ENCODE measurements around the gene UPP2.

UPP2 gene

DNA sequence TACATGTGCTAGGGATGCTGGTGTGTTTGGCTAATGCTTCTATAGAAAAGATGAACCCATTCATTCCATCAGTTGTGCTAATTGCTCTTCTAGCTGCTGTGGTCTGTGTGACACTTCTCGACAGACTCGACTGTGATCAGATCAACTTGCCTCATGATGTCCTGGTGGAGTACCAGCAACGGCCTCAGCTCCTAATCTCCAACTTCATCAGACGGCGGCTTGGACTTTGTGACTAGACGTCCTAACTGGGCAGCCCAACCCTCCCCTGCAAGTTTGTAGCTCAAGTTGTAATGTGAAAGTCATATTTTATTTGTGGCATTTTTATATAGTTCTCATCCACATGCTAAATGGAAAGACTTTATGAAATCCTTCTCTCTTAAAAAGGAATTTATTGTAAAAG, 33.0 kb downstream of the UPP2 start:
- no peak for DNase-seq (ENCODE audit: low read depth)
- no peak overlapping the region for H3K4me3 ChIP-seq (ENCODE audit: low read depth, low read length)
- TF ChIP-seq, protein P1, sequence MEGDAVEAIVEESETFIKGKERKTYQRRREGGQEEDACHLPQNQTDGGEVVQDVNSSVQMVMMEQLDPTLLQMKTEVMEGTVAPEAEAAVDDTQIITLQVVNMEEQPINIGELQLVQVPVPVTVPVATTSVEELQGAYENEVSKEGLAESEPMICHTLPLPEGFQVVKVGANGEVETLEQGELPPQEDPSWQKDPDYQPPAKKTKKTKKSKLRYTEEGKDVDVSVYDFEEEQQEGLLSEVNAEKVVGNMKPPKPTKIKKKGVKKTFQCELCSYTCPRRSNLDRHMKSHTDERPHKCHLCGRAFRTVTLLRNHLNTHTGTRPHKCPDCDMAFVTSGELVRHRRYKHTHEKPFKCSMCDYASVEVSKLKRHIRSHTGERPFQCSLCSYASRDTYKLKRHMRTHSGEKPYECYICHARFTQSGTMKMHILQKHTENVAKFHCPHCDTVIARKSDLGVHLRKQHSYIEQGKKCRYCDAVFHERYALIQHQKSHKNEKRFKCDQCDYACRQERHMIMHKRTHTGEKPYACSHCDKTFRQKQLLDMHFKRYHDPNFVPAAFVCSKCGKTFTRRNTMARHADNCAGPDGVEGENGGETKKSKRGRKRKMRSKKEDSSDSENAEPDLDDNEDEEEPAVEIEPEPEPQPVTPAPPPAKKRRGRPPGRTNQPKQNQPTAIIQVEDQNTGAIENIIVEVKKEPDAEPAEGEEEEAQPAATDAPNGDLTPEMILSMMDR (IDR thresholded peaks at IDR 0.05; ENCODE audit: control insufficient read depth, extremely low read depth, insufficient read depth), result no peak

DNA sequence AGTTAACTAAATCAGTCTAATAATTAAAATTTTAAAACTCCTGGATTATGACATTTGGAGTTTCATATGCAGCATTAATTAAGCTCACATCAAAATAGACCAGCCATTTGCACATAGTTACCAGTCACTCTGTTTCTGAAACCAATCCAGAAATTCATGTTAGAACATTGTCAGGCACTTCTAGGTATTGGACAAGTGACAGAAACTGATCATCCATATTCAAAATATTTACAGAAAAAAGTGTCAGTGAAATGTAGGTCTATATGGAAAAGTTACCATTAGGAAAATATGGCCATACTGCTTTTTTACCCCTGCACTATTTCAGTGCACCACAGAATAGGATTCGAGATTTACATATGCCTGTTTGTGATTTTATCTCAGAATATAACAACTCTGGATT, 33.4 kb downstream of the UPP2 start:
- TF ChIP-seq, protein P1 (IDR thresholded peaks at IDR 0.05; ENCODE audit: control insufficient read depth, extremely low read depth, insufficient read depth), result no peak
- no peak overlapping the region for H3K4me3 ChIP-seq (ENCODE audit: low read depth, low read length)
- DNase-seq (ENCODE audit: low read depth), result no peak

DNA sequence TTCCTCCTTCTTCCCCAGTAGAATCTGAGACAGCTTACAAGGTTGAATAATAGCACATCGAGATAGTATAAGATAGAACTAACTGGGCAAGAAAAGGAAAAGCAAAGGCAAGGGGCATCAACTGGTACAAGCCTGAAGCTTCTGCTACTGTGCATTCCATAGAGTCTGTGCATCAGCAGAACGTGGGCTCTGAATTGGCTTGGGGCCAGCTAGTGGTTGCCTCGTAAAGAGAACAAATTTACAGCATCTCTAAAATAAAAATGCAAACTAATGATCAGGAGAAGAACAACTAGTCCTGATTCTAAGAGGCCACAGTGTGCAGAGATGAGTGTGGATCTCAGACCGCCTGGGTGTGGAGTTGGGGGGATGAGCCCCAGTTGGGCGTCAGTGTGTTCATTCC, 36.6 kb downstream of the UPP2 start:
- no peak for DNase-seq (ENCODE audit: low read depth)
- TF ChIP-seq, protein P1 (IDR thresholded peaks at IDR 0.05; ENCODE audit: control insufficient read depth, extremely low read depth, insufficient read depth), result no peak
- no peak overlapping the region for H3K4me3 ChIP-seq (ENCODE audit: low read depth, low read length)

DNA sequence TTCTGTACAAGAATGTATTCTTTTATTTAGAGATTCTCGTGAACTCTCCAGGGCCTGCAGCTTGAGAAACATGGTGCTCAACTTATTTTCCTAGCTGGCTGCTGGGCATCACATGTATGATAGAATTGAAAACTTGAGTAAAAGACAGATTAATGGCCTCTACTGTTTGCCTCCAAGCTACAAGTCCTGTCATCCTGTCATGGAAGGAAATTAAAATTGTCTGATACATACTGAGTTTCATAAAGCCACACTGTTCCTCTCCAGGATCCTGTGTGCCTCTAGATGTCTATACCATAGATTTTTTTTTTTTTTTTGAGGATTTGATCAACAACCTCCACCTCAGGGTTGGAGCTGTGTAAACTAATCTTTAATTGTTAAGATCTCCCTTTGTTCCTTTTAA, 38.5 kb downstream of the UPP2 start:
- TF ChIP-seq, protein P1 (IDR thresholded peaks at IDR 0.05; ENCODE audit: control insufficient read depth, extremely low read depth, insufficient read depth), result no peak
- no peak overlapping the region for H3K4me3 ChIP-seq (ENCODE audit: low read depth, low read length)
- no peak for DNase-seq (ENCODE audit: low read depth)

DNA sequence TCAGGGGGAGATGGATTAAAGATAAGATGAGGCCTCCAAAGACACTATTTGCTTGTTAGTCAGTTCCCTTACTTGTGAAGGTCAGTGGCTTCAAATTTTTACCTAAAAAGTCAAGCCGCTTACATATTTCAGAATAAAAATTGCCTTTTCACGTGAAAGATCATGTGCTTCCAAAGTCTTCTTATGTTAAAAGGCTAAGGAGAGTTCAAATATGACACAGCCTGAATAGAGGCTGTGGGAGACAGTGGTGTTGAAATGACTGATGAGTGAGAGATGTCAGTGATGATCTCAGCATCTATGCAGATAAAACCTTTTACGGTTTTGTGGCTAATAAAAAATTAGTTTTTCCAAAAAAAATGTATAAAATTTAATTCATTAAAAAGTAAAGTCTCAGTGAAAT, 40.5 kb downstream of the UPP2 start:
- H3K4me3 ChIP-seq (ENCODE audit: low read depth, low read length), result no peak overlapping the region
- DNase-seq (ENCODE audit: low read depth), result no peak
- TF ChIP-seq, protein P1 (IDR thresholded peaks at IDR 0.05; ENCODE audit: control insufficient read depth, extremely low read depth, insufficient read depth), result no peak

DNA sequence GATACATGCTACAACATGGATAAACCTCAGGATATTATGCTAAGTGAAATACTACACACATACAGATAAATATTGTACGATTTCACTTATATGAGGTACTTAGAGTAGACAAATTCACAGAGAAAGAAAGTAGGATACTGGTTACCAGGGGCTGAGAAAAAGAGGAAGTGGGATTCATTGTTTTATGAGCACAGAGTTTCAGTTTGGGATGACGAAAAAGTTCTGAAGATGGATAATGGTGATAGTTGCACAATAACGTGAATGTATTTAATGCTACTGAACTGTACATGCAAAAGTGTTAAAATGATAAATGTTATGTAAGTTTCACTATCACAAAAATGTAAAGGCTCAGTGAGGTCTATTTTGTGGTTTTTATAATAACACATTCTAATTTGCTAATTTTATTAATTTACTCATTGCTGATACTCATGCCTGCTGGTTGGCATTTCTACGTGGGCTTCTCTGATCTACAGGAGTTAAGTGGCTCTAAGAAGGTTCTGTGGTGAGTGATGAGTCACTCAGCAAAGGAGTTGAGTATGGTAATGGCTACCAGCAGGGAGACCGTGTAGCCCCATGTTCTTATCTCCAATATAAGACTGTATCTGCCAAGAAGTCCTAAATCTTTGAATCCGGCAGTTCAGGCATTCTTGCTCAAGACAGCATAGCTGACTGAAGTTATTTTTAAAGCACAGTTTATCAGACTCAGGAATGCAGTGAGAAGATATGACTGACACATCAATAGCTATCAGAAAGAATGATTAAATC, 41.1 kb downstream of the UPP2 start:
- TF ChIP-seq, protein P1 (IDR thresholded peaks at IDR 0.05; ENCODE audit: control insufficient read depth, extremely low read depth, insufficient read depth), result no peak
- H3K4me3 ChIP-seq (ENCODE audit: low read depth, low read length), result no peak overlapping the region
- DNase-seq (ENCODE audit: low read depth), result no peak
